HEK293T (cell line): ENCODE data around the gene JAM2.

Source experiments
- ARNT ChIP-seq: fragments of 450-650 bp; IDR thresholded peaks from 2 replicates; pipeline ENCODE4 v1.6.1; 2017; ENCODE audit warnings: mild to moderate bottlenecking
- BHLHE40 ChIP-seq: fragments of 450-650 bp; IDR thresholded peaks from 2 replicates; pipeline ENCODE4 v1.6.1; 2016; ENCODE audit warnings: mild to moderate bottlenecking, moderate library complexity, borderline replicate concordance
- ELF4 ChIP-seq: fragments of 450-650 bp; IDR thresholded peaks from 2 replicates; pipeline ENCODE4 v1.6.1; 2017; ENCODE audit warnings: antibody characterized with exemption
- FOXA1 ChIP-seq: fragments of 450-650 bp; IDR thresholded peaks from 2 replicates; pipeline ENCODE4 v1.6.1; 2016; ENCODE audit warnings: mild to moderate bottlenecking
- FOXK2 ChIP-seq: fragments of 450-650 bp; IDR thresholded peaks from 2 replicates; pipeline ENCODE4 v1.6.1; 2016; ENCODE audit warnings: mild to moderate bottlenecking
- FOXM1 ChIP-seq: fragments of 450-650 bp; IDR thresholded peaks from 2 replicates; pipeline ENCODE4 v1.6.1; 2017; ENCODE audit warnings: mild to moderate bottlenecking, borderline replicate concordance
- L3MBTL2 ChIP-seq: fragments of 450-650 bp; conservative IDR thresholded peaks from 2 replicates; pipeline ENCODE4 v1.6.1; 2016; ENCODE audit warnings: mild to moderate bottlenecking
- LEF1 ChIP-seq: fragments of 450-650 bp; IDR thresholded peaks from 2 replicates; pipeline ENCODE4 v1.6.1; 2017; ENCODE audit warnings: mild to moderate bottlenecking, borderline replicate concordance
- NFRKB ChIP-seq: fragments of 450-650 bp; IDR thresholded peaks from 2 replicates; pipeline ENCODE4 v1.6.1; 2016; ENCODE audit warnings: mild to moderate bottlenecking, moderate library complexity
- PKNOX1 ChIP-seq: fragments of 450-650 bp; IDR thresholded peaks from 2 replicates; pipeline ENCODE4 v1.6.1; 2016
- SP1 ChIP-seq: fragments of 450-650 bp; IDR thresholded peaks from 2 replicates; pipeline ENCODE4 v1.6.1; 2017
- SUZ12 ChIP-seq: fragments of 450-650 bp; IDR thresholded peaks from 2 replicates; pipeline ENCODE4 v1.6.1; 2016; ENCODE audit warnings: mild to moderate bottlenecking
- TARDBP ChIP-seq: fragments of 450-650 bp; IDR thresholded peaks from 2 replicates; pipeline ENCODE4 v1.6.1; 2016
- ZNF384 ChIP-seq: fragments of 450-650 bp; IDR thresholded peaks from 2 replicates; pipeline ENCODE4 v1.6.1; 2016

- no peak for TF ChIP-seq BHLHE40
- TF ChIP-seq SP1 = no peak
- no peak for TF ChIP-seq TARDBP
- no peak for TF ChIP-seq PKNOX1
- no peak for TF ChIP-seq FOXK2
- TF ChIP-seq NFRKB = no peak
- TF ChIP-seq FOXA1 = no peak
- no peak for TF ChIP-seq LEF1
- no peak for TF ChIP-seq FOXM1
- no peak for TF ChIP-seq ELF4
- TF ChIP-seq SUZ12 = no peak
- no peak for TF ChIP-seq ARNT
- no peak for TF ChIP-seq L3MBTL2
- TF ChIP-seq ZNF384 = no peak
Observed at GRCh38 chr21:25638660-25639550, at the start of gene JAM2.
